ENCODE data around the gene PPEF1. TPM values are rescaled to one million over a fixed set of nuclear protein-coding genes. Genes with fewer than 3 reads are reported as not detected.
"Not testable (repeated sequence)": the region's sequence is repeated elsewhere in the genome, so short reads cannot be mapped to it uniquely, and the experiment has no call there.

Gene PPEF1
- total RNA-seq, 1 donor from 2014 or later, result not detected

- no peak for FAIRE-seq
- Histone ChIP-seq H3K36me3 (ENCODE audit: control insufficient read depth, insufficient read depth, low read length) (no peaks in the 10 kb centered on the region), H3K27me3 (ENCODE audit: control insufficient read depth, insufficient read depth, low read length) (no peaks in the 10 kb centered on the region), H3K4me3 (ENCODE audit: low read depth, low read length) (no peak overlapping the region)
- no peak for DNase-seq (ENCODE audit: low read depth)
- no peak for TF ChIP-seq CTCF (IDR thresholded peaks at IDR 0.05; ENCODE audit: insufficient read depth, low read length, severe bottlenecking)
Observed at GRCh38 chrX:18809641-18810040, 102.2 kb downstream of the PPEF1 start.

- TF ChIP-seq CTCF (IDR thresholded peaks at IDR 0.05; ENCODE audit: insufficient read depth, low read length, severe bottlenecking), result no peak
- Histone ChIP-seq H3K4me3 (ENCODE audit: low read depth, low read length) (no peak overlapping the region), H3K36me3 (ENCODE audit: control insufficient read depth, insufficient read depth, low read length) (no peaks in the 10 kb centered on the region), H3K27me3 (ENCODE audit: control insufficient read depth, insufficient read depth, low read length) (no peaks in the 10 kb centered on the region)
- FAIRE-seq (no peak), DNase-seq (ENCODE audit: low read depth) (no peak)
Observed at GRCh38 chrX:18810416-18810815, 103.0 kb downstream of the PPEF1 start.

GRCh38 chrX:18825375-18825774 is 117.9 kb downstream of the PPEF1 start:
- DNase-seq (ENCODE audit: low read depth) (no peak), FAIRE-seq (no peak)
- TF ChIP-seq CTCF (IDR thresholded peaks at IDR 0.05; ENCODE audit: insufficient read depth, low read length, severe bottlenecking), result no peak
- Histone ChIP-seq H3K27me3 (ENCODE audit: control insufficient read depth, insufficient read depth, low read length) (no peaks in the 10 kb centered on the region), H3K4me3 (ENCODE audit: low read depth, low read length) (no peak overlapping the region), H3K36me3 (ENCODE audit: control insufficient read depth, insufficient read depth, low read length) (no peaks in the 10 kb centered on the region)

- DNase-seq (ENCODE audit: low read depth) (peak; percentile 19), FAIRE-seq (no peak)
- TF ChIP-seq CTCF (IDR thresholded peaks at IDR 0.05; ENCODE audit: insufficient read depth, low read length, severe bottlenecking), result no peak
- no peaks in the 10 kb centered on the region for H3K27me3 ChIP-seq (ENCODE audit: control insufficient read depth, insufficient read depth, low read length)
- H3K4me3 ChIP-seq (ENCODE audit: low read depth, low read length), result no peak overlapping the region
- H3K36me3 ChIP-seq (ENCODE audit: control insufficient read depth, insufficient read depth, low read length), result no peaks in the 10 kb centered on the region
Observed at GRCh38 chrX:18828832-18829404, 121.5 kb downstream of the PPEF1 start.

GRCh38 chrX:18833071-18833731 is 125.8 kb downstream of the PPEF1 start:
- TF ChIP-seq CTCF (IDR thresholded peaks at IDR 0.05; ENCODE audit: insufficient read depth, low read length, severe bottlenecking), result no peak
- no peak for DNase-seq (ENCODE audit: low read depth)
- FAIRE-seq, result no peak
- Histone ChIP-seq H3K4me3 (ENCODE audit: low read depth, low read length) (no peak overlapping the region), H3K27me3 (ENCODE audit: control insufficient read depth, insufficient read depth, low read length) (no peaks in the 10 kb centered on the region), H3K36me3 (ENCODE audit: control insufficient read depth, insufficient read depth, low read length) (no peaks in the 10 kb centered on the region)

GRCh38 chrX:18847901-18848300 is 140.5 kb downstream of the PPEF1 start:
- not testable (repeated sequence) for H3K36me3 ChIP-seq (ENCODE audit: control insufficient read depth, insufficient read depth, low read length); H3K4me3 ChIP-seq (ENCODE audit: low read depth, low read length); FAIRE-seq; H3K27me3 ChIP-seq (ENCODE audit: control insufficient read depth, insufficient read depth, low read length); DNase-seq (ENCODE audit: low read depth)
